Right lobe of liver (tissue), 6 donors: ENCODE measurements around the gene FNDC3B. TPM values are rescaled to one million over a fixed set of nuclear protein-coding genes. Genes with fewer than 3 reads are reported as not detected.

Source experiments
- ATAC-seq, 4 donors: fragments of 200-7000 bp; cut with Tn5 transposase; one replicate each; pipeline ENCODE4 v1.9.1; 2020; ENCODE audit warnings: mild to moderate bottlenecking in 4 of 4, moderate library complexity in 4 of 4
- DNase-seq, 3 donors: peaks; one replicate each; pipeline ENCODE4 v3.0.0-alpha.2; 2020
- H3K27ac ChIP-seq, 3 donors: fragments of 200-600 bp; one replicate each; pipeline ENCODE4 v1.8.0; 2022
- H3K27me3 ChIP-seq, 2 donors: fragments of 200-600 bp; one replicate each; pipeline ENCODE4 v1.8.0; 2022
- H3K36me3 ChIP-seq, 4 donors: fragments of 200-600 bp; sonication (generic) in 1 of 4; one replicate each; pipeline versions ENCODE4 v1.5.1 to v1.8.0; 2017 to 2022; ENCODE audit warnings: control low read depth in 1 of 4
- H3K4me1 ChIP-seq, 4 donors: fragments of 200-600 bp; sonication (generic) in 1 of 4; one replicate each; pipeline versions ENCODE4 v1.5.1 to v1.8.0; 2017 to 2022; ENCODE audit warnings: control low read depth in 1 of 4
- H3K4me3 ChIP-seq, 3 donors: fragments of 200-600 bp; one replicate each; pipeline ENCODE4 v1.8.0; 2022
- H3K9me3 ChIP-seq, 4 donors: fragments of 200-600 bp; sonication (generic) in 1 of 4; one replicate each; pipeline versions ENCODE4 v1.5.1 to v1.8.0; 2017 to 2022; ENCODE audit warnings: control low read depth in 1 of 4
- POLR2A ChIP-seq: fragments of 450-650 bp; IDR thresholded peaks from one replicate; pipeline ENCODE4 v1.6.1; 2017; ENCODE audit warnings: antibody characterized with exemption, mild to moderate bottlenecking
- WGBS: methylation state at CpG from one replicate; pipeline ENCODE4 v1.1.6; 2018; ENCODE audit warnings: low coverage, low lambda C conversion rate; ENCODE audit not compliant: insufficient coverage; ENCODE audit errors: missing lambda C conversion rate; 5-methylcytosine and 5-hydroxymethylcytosine counted together
- intact Hi-C, 2 donors: fragments of 100-400 bp; cut with DNase I; formaldehyde crosslinking; loops; one replicate each; pipeline versions ENCODE4 v1.11.2 to v1.14.1; 2022
- total RNA-seq, 6 experiments: library from RNA; depleted of rRNA in 2 of 6; stranded (reverse); fragments of >200 nt in 2 of 6; fragmentation: NEBNext Ultra II Directional in 3 of 6; extraction: Animal tissue kit (Norgen Biotek cat#: 25700) in 3 of 6; gene quantifications; one replicate each; pipeline versions ENCODE4 v1.1.0 to v1.2.4, GENCODE V29; 2016 to 2023
- TF ChIP-seq, protein P1 (sequence below), 4 donors: fragments of 200-600 bp in 3 of 4; fragments of 450-650 bp in 1 of 4; IDR thresholded peaks; one replicate each; pipeline versions ENCODE4 v1.5.1 to v1.8.0; 2016 to 2022; ENCODE audit warnings: antibody characterized with exemption in 4 of 4, mild to moderate bottlenecking in 2 of 4
- donor health status: DM: no; HTN: yes; CAD: no.
- donor health status: DM: no; HTN: no; CAD: no.
- donor health status: DM: no; HTN: no; CAD: no.
- donor health status: DM: no; HTN: yes; CAD: no.
- donor health status: DM: no; HTN: yes; CAD: no.

Gene FNDC3B
- total RNA-seq, 6 experiments from 2014 or later: 40.2 to 184 (median 63.5) TPM

DNA sequence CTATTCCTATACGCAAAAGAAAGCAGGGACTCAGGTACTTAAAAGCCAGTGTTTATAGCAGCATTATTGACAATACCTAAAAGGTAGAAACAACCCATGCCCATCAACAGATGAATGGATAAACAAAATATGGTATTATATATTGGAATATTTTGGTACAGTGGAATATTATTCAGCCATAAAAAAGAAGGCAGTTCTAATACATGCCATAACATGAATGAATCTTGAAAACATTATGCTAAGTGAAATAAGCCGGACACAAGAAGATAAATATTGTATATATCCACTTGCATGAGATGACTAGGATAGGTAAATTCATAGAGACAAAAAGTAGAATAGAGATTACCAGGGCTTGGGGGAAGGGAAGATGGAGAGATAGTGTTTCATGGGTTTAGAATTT is 9.2 kb downstream of the FNDC3B start:
- H3K4me1 ChIP-seq: peaks cover 0 to 21% (median 9%) of the 10 kb centered on the region in 4 donors
- no peak overlapping the region for H3K4me3 ChIP-seq
- intact Hi-C loops: no loop called here
- H3K27ac ChIP-seq: no peak overlapping the region
- DNase-seq: no peak
- ATAC-seq: no peak
- WGBS: 93% methylated on average over 2 of the region's 2 CpGs
- no peak for TF ChIP-seq POLR2A
- TF ChIP-seq, protein P1, sequence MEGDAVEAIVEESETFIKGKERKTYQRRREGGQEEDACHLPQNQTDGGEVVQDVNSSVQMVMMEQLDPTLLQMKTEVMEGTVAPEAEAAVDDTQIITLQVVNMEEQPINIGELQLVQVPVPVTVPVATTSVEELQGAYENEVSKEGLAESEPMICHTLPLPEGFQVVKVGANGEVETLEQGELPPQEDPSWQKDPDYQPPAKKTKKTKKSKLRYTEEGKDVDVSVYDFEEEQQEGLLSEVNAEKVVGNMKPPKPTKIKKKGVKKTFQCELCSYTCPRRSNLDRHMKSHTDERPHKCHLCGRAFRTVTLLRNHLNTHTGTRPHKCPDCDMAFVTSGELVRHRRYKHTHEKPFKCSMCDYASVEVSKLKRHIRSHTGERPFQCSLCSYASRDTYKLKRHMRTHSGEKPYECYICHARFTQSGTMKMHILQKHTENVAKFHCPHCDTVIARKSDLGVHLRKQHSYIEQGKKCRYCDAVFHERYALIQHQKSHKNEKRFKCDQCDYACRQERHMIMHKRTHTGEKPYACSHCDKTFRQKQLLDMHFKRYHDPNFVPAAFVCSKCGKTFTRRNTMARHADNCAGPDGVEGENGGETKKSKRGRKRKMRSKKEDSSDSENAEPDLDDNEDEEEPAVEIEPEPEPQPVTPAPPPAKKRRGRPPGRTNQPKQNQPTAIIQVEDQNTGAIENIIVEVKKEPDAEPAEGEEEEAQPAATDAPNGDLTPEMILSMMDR (IDR thresholded peaks at IDR 0.05): no peak
- H3K9me3 ChIP-seq: no peaks in the 10 kb centered on the region
- peaks cover 0 to 11% (median 2%) of the 10 kb centered on the region in 4 donors for H3K36me3 ChIP-seq
- no peaks in the 10 kb centered on the region for H3K27me3 ChIP-seq

GRCh38 chr3:172051310-172051956 is 12.1 kb downstream of the FNDC3B start:
- H3K27me3 ChIP-seq: no peaks in the 10 kb centered on the region
- TF ChIP-seq, protein P1 (IDR thresholded peaks at IDR 0.05): no peak
- TF ChIP-seq POLR2A: no peak
- H3K4me3 ChIP-seq: no peak overlapping the region
- WGBS: 85% methylated on average over 3 of the region's 3 CpGs
- no peaks in the 10 kb centered on the region for H3K9me3 ChIP-seq
- ATAC-seq (no peak), DNase-seq (no peak)
- H3K4me1 ChIP-seq: peaks cover 0 to 3% (median under 1%) of the 10 kb centered on the region in 4 donors
- intact Hi-C loops: no loop called here
- H3K27ac ChIP-seq: no peak overlapping the region
- peaks cover 0 to 11% (median 4%) of the 10 kb centered on the region in 4 donors for H3K36me3 ChIP-seq

GRCh38 chr3:172051957-172052354 is 12.6 kb downstream of the FNDC3B start:
- intact Hi-C loops: no loop called here
- Histone ChIP-seq H3K27ac (no peak overlapping the region), H3K36me3 (peaks cover 0 to 11% (median 4%) of the 10 kb centered on the region in 4 donors), H3K27me3 (no peaks in the 10 kb centered on the region), H3K9me3 (no peaks in the 10 kb centered on the region), H3K4me1 (peaks cover 0 to 7% (median 0%) of the 10 kb centered on the region in 4 donors), H3K4me3 (no peak overlapping the region)
- no peak for TF ChIP-seq POLR2A
- TF ChIP-seq, protein P1 (IDR thresholded peaks at IDR 0.05): no peak
- no peak for ATAC-seq
- 96% methylated on average over 5 of the region's 5 CpGs for WGBS
- DNase-seq: no peak

DNA sequence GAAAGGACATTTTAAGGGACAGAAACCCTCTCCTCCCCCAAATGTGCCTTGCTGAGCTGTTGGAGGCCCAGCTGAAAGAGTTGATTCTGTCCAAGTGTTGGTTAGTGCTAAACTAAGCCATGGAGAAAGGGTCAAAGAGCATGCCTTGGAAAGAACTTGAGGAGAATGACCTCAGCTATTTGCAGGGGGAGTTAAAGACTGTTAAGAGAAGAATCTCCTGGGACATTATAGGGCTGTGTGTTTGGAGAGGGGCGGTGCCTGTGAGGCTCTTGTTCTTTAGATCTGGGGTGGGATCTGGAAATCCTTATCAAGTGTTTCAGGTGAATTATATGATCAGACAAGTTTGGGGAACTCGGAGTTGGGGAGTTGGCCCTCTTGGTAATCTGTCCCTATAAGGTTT is 13.0 kb downstream of the FNDC3B start:
- no peak overlapping the region for H3K27ac ChIP-seq
- intact Hi-C loops: no loop called here
- ATAC-seq (no peak), DNase-seq (no peak)
- H3K27me3 ChIP-seq: no peaks in the 10 kb centered on the region
- TF ChIP-seq, protein P1 (IDR thresholded peaks at IDR 0.05): no peak
- TF ChIP-seq POLR2A: no peak
- H3K4me3 ChIP-seq: no peak overlapping the region
- H3K36me3 ChIP-seq: peaks cover 0 to 11% (median 4%) of the 10 kb centered on the region in 4 donors
- H3K4me1 ChIP-seq: peaks cover 0 to 11% (median 2%) of the 10 kb centered on the region in 4 donors
- H3K9me3 ChIP-seq: no peaks in the 10 kb centered on the region
- WGBS: 96% methylated on average over 2 of the region's 2 CpGs
